Measurements from ENCODE around the gene CABP4. TPM values are rescaled to one million over a fixed set of nuclear protein-coding genes. Genes with fewer than 3 reads are reported as not detected.

The CABP4 gene
- total RNA-seq, 1 experiment from 2014 or later = 2.5 TPM

DNA sequence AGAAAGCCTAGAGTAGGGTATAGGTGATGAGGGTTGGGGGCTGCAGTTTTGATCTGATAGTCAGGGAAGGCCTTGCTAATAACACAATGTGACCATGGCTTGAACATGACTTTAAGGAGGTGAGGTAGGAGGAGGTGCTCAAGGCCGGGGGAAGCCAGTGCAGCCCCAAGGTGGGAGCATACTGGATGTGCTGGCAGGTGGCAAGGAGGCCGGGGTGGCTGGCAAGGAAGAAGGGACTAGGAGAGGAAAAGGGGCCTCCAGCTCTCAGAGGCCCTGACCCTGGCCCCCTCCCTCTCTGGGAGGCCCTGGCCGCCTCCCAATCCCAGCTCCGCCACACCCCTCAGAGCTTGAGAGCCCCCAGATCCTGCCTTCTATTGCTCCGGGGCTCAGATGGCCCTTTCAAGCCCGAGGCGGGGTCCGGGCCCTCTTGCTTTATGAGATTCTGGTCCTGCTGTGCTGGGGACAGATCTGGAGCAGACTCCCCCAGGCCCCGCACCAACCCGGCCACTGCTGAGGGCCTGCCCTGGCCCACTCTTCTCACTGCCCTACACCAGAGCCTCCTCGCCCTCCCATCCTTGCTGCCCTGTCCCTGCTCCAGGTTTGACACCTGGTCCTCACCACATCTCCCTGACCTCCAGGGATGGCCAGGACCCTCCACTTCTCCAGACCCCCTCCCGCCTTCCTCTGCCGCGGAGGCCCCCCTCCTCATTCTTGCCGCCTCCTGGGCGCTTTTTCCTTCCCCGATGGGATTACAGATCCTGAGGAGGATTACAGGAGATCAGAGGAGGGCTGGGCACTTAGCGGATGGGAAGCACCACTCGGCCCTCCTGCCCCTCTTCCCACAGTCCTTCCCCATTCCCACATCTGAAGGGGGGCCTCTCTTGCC, 48.2 kb downstream of the CABP4 start:
- ChIA-PET POLR2A (ENCODE audit: unreplicated experiment) (no interaction called here), CTCF (no interaction called here)
- H3K36me3 ChIP-seq (ENCODE audit: low read depth) = peaks cover 7% of the 10 kb centered on the region; the same call in 1 of the 2 replicates
- intact Hi-C loops (cut with micrococcal nuclease; ENCODE audit: unreplicated experiment) = no loop called here
- TF ChIP-seq, protein P1, sequence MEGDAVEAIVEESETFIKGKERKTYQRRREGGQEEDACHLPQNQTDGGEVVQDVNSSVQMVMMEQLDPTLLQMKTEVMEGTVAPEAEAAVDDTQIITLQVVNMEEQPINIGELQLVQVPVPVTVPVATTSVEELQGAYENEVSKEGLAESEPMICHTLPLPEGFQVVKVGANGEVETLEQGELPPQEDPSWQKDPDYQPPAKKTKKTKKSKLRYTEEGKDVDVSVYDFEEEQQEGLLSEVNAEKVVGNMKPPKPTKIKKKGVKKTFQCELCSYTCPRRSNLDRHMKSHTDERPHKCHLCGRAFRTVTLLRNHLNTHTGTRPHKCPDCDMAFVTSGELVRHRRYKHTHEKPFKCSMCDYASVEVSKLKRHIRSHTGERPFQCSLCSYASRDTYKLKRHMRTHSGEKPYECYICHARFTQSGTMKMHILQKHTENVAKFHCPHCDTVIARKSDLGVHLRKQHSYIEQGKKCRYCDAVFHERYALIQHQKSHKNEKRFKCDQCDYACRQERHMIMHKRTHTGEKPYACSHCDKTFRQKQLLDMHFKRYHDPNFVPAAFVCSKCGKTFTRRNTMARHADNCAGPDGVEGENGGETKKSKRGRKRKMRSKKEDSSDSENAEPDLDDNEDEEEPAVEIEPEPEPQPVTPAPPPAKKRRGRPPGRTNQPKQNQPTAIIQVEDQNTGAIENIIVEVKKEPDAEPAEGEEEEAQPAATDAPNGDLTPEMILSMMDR (conservative IDR thresholded peaks at IDR 0.05) = no peak
- TF ChIP-seq EZH2 (IDR thresholded peaks at IDR 0.05; ENCODE audit: low read depth) = no peak
- no TSS peak for BruUV-seq (replicated peaks)
- H4K20me1 ChIP-seq (ENCODE audit: insufficient read depth) = peaks cover 3% of the 10 kb centered on the region; the same call in 1 of the 2 replicates
- peaks cover 33% of the 10 kb centered on the region for H3K79me2 ChIP-seq (ENCODE audit: low read depth)
- H3K9me3 ChIP-seq (ENCODE audit: insufficient read depth, low read depth) = no peaks in the 10 kb centered on the region
- peaks cover 47% of the 10 kb centered on the region for H3F3A ChIP-seq (ENCODE audit: insufficient read depth, low read depth)
- peak overlapping the region; percentile 97 for H3K4me3 ChIP-seq
- H3K9me2 ChIP-seq (ENCODE audit: insufficient read depth) = no peaks in the 10 kb centered on the region
- H3K4me2 ChIP-seq = peak overlapping the region; percentile 97
- no peak for DNase-seq
- H2AFZ ChIP-seq = no peak overlapping the region
- H3K4me1 ChIP-seq (replicated peaks; ENCODE audit: insufficient read depth) = peaks cover 32% of the 10 kb centered on the region
- H3K27me3 ChIP-seq (ENCODE audit: insufficient read depth, low read depth) = no peaks in the 10 kb centered on the region
- H3K27ac ChIP-seq = no peak overlapping the region

DNA sequence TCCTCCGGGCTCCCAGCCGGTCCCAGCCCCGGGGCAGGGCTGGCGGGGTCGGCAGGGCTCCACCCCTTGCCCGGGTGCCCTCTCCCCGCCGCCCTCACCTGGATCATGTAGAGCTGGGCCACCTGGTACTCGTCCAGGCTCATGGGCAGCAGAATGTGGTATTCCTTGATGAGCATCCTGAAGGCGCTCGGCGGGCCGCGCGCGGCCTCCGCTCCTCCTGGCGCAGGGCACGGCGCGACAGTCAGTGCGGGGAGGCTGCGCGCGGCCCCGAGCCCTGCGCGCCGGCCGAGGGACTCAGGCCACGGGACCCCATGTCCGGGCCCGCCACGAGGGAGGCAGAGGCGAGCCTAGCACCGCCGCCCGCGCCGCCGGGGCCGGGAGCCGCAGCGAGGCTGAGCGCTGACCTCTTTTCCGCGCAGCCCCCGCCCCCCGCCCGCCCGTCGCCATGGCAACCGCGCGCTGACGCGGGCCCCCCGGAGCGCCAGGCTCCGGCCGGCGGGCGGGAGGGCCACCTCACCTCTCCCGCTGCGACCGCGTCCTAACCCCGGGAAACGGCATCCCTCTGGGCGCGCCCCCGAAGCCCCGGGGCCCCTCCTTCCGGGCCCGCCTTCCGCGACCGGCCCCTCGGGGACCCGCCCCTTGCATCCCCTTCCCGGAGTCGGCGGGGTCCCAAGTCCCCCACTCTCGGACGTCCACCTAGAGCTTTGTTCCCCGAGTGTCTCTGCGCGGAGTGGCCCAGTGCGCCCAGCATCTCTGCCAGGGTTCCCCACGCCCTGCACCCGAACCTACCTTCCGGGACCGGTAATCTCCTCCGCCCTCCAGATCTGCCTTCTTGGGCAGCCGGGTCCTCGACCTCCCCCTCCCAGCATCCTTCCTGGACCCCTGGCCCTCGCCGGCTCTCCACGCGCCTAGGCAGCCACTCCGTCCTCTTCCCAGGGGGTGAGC, 49.1 kb downstream of the CABP4 start:
- peaks cover 47% of the 10 kb centered on the region for H3F3A ChIP-seq (ENCODE audit: insufficient read depth, low read depth)
- ChIA-PET POLR2A (ENCODE audit: unreplicated experiment) (no interaction called here), CTCF (interaction anchor here (0.6 kb wide), 1 partner anchor 75 kb away, joined by 3 read pairs; no protein-coding TSS in a partner anchor)
- peak in 1 of 2 experiments; percentile 53 for DNase-seq
- peaks cover 33% of the 10 kb centered on the region for H3K79me2 ChIP-seq (ENCODE audit: low read depth)
- H3K27me3 ChIP-seq (ENCODE audit: insufficient read depth, low read depth) = no peaks in the 10 kb centered on the region
- peak overlapping the region; percentile 86 for H2AFZ ChIP-seq
- BruUV-seq (replicated peaks) = no TSS peak
- H3K4me2 ChIP-seq = peak overlapping the region; percentile 97
- peak overlapping the region; percentile 83 for H3K27ac ChIP-seq
- H4K20me1 ChIP-seq (ENCODE audit: insufficient read depth) = peaks cover 3% of the 10 kb centered on the region; the same call in 1 of the 2 replicates
- no peaks in the 10 kb centered on the region for H3K9me3 ChIP-seq (ENCODE audit: insufficient read depth, low read depth)
- no peak for TF ChIP-seq EZH2 (IDR thresholded peaks at IDR 0.05; ENCODE audit: low read depth)
- TF ChIP-seq, protein P1 (conservative IDR thresholded peaks at IDR 0.05) = no peak
- peak overlapping the region; percentile 97 for H3K4me3 ChIP-seq
- peaks cover 36% of the 10 kb centered on the region for H3K4me1 ChIP-seq (replicated peaks; ENCODE audit: insufficient read depth)
- H3K36me3 ChIP-seq (ENCODE audit: low read depth) = peaks cover 7% of the 10 kb centered on the region; the same call in 1 of the 2 replicates
- no peaks in the 10 kb centered on the region for H3K9me2 ChIP-seq (ENCODE audit: insufficient read depth)
- intact Hi-C loops (cut with micrococcal nuclease; ENCODE audit: unreplicated experiment) = no loop called here
